HEK293T (cell line): ENCODE measurements around the gene RASGRP4.

Experiments used
- ARNT ChIP-seq: fragments of 450-650 bp; IDR thresholded peaks from 2 replicates; pipeline ENCODE4 v1.6.1; 2017; ENCODE audit warnings: mild to moderate bottlenecking
- BHLHE40 ChIP-seq: fragments of 450-650 bp; IDR thresholded peaks from 2 replicates; pipeline ENCODE4 v1.6.1; 2016; ENCODE audit warnings: mild to moderate bottlenecking, moderate library complexity, borderline replicate concordance
- CTBP1 ChIP-seq: fragments of 450-650 bp; IDR thresholded peaks from 2 replicates; pipeline ENCODE4 v1.6.1; 2016; ENCODE audit warnings: borderline replicate concordance
- ELF4 ChIP-seq: fragments of 450-650 bp; IDR thresholded peaks from 2 replicates; pipeline ENCODE4 v1.6.1; 2017; ENCODE audit warnings: antibody characterized with exemption
- FOXA1 ChIP-seq: fragments of 450-650 bp; IDR thresholded peaks from 2 replicates; pipeline ENCODE4 v1.6.1; 2016; ENCODE audit warnings: mild to moderate bottlenecking
- FOXK2 ChIP-seq: fragments of 450-650 bp; IDR thresholded peaks from 2 replicates; pipeline ENCODE4 v1.6.1; 2016; ENCODE audit warnings: mild to moderate bottlenecking
- FOXM1 ChIP-seq: fragments of 450-650 bp; IDR thresholded peaks from 2 replicates; pipeline ENCODE4 v1.6.1; 2017; ENCODE audit warnings: mild to moderate bottlenecking, borderline replicate concordance
- LEF1 ChIP-seq: fragments of 450-650 bp; IDR thresholded peaks from 2 replicates; pipeline ENCODE4 v1.6.1; 2017; ENCODE audit warnings: mild to moderate bottlenecking, borderline replicate concordance
- NFRKB ChIP-seq: fragments of 450-650 bp; IDR thresholded peaks from 2 replicates; pipeline ENCODE4 v1.6.1; 2016; ENCODE audit warnings: mild to moderate bottlenecking, moderate library complexity
- SP1 ChIP-seq: fragments of 450-650 bp; IDR thresholded peaks from 2 replicates; pipeline ENCODE4 v1.6.1; 2017
- SUZ12 ChIP-seq: fragments of 450-650 bp; IDR thresholded peaks from 2 replicates; pipeline ENCODE4 v1.6.1; 2016; ENCODE audit warnings: mild to moderate bottlenecking
- ZNF384 ChIP-seq: fragments of 450-650 bp; IDR thresholded peaks from 2 replicates; pipeline ENCODE4 v1.6.1; 2016

DNA sequence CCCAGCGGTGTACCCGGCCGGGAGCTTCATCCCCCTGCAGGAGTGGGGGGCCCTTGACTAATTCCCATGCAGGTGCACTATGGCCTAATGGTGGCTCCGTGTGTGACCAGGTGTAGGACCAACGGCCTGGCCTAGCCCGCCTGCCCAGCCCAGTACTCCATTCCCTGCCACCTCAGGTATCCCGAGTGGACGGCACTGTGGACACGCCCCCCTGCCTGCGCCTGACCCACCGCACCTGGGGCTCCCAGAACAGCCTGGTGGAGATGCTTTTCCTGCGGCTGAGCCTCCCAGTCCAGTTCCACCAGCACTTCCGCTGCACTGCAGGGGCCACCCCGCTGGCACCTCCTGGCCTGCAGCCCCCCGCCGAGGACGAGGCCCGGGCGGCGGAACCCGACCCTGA, 47.2 kb upstream of the RASGRP4 start:
- no peak for TF ChIP-seq SP1
- TF ChIP-seq BHLHE40, result no peak
- TF ChIP-seq FOXA1, result no peak
- no peak for TF ChIP-seq FOXK2
- no peak for TF ChIP-seq FOXM1
- TF ChIP-seq ZNF384, result no peak
- no peak for TF ChIP-seq ARNT
- no peak for TF ChIP-seq CTBP1
- TF ChIP-seq NFRKB, result no peak
- TF ChIP-seq LEF1, result no peak
- TF ChIP-seq ELF4, result no peak
- TF ChIP-seq SUZ12, result no peak
